ENCODE results near the gene MIF. TPM values are rescaled to one million over a fixed set of nuclear protein-coding genes. Genes with fewer than 3 reads are reported as not detected.
"Not testable (repeated sequence)": the region's sequence is repeated elsewhere in the genome, so short reads cannot be mapped to it uniquely, and the experiment has no call there.

The MIF gene
- total RNA-seq, 2 donors from 2014 or later, result 134 to 156 TPM

DNA sequence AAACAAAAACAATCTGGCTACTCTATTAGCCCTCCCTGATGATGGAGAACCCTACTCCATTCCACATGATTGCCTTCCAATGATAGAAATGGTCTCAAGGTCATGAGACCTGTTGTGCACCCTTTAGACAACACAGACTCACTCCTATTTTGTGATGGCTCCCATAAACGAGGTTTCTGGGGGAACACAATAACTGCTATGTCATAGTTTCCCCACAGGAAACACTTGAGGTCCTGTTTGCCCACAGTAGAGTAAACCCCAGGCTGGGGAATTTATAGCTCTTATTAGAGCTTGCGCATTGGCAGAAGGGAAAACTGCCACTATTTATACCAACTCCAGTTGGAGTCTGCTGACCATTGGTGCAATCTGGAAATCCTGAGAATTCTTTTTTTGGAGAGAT lies 28.7 kb downstream of the MIF start:
- 62 to 83% methylated on average over 2 of the region's 2 CpGs for WGBS, 2 donors
- DNase-seq (no peak), ATAC-seq (no peak)
- Histone ChIP-seq H3K9me3 (no peaks in the 10 kb centered on the region), H3K4me1 (no peaks in the 10 kb centered on the region), H3K4me3 (no peak overlapping the region), H3K36me3 (replicated peaks in 1 of 2; ENCODE audit: insufficient read depth in 1 of 2, low read depth in 2 of 2) (no peaks in the 10 kb centered on the region), H3K27ac (no peak overlapping the region), H3K27me3 (no peaks in the 10 kb centered on the region)
- intact Hi-C loops (cut with DNase I), result no loop called here
- TF ChIP-seq POLR2A (IDR thresholded peaks at IDR 0.05), result no peak
- TF ChIP-seq, protein P1, sequence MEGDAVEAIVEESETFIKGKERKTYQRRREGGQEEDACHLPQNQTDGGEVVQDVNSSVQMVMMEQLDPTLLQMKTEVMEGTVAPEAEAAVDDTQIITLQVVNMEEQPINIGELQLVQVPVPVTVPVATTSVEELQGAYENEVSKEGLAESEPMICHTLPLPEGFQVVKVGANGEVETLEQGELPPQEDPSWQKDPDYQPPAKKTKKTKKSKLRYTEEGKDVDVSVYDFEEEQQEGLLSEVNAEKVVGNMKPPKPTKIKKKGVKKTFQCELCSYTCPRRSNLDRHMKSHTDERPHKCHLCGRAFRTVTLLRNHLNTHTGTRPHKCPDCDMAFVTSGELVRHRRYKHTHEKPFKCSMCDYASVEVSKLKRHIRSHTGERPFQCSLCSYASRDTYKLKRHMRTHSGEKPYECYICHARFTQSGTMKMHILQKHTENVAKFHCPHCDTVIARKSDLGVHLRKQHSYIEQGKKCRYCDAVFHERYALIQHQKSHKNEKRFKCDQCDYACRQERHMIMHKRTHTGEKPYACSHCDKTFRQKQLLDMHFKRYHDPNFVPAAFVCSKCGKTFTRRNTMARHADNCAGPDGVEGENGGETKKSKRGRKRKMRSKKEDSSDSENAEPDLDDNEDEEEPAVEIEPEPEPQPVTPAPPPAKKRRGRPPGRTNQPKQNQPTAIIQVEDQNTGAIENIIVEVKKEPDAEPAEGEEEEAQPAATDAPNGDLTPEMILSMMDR (IDR thresholded peaks at IDR 0.05), result no peak

DNA sequence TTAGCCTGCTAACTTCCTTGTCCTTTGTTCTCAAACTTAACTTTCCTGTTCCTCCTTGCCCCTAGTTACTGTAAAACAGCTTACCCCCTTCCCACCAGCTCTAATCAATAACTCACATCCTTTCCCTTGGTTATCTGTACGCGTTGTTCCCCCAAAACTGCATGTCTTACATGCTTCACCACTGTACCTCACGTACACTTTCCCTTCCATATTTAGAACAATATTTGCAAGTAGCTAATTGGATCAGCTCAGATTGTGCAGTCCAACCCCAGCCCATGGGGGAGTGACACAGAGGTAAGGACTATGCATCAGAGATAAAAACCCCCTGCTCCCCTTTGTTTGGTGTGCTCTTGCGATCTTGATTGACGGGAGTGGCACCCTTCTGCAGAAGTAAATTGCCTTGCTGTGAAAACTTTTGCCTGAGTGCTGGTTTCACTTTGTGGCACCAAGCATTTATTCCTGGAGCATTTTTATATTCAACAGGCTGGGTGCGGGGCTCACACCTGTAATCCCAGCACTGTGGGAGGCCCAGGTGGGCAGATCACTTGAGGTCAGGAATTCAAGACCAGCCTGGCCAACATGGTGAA lies 30.9 kb downstream of the MIF start:
- DNase-seq, result no peak
- H3K9me3 ChIP-seq, result no peaks in the 10 kb centered on the region
- 69 to 98% methylated on average over 5 to 6 of the region's 6 CpGs for WGBS, 2 donors
- no peak overlapping the region for H3K27ac ChIP-seq
- no peaks in the 10 kb centered on the region for H3K36me3 ChIP-seq (replicated peaks in 1 of 2; ENCODE audit: insufficient read depth in 1 of 2, low read depth in 2 of 2)
- no peaks in the 10 kb centered on the region for H3K27me3 ChIP-seq
- no peak for ATAC-seq
- no peaks in the 10 kb centered on the region for H3K4me1 ChIP-seq
- no peak overlapping the region for H3K4me3 ChIP-seq
- TF ChIP-seq, protein P1 (IDR thresholded peaks at IDR 0.05), result no peak
- TF ChIP-seq POLR2A (IDR thresholded peaks at IDR 0.05), result no peak
- intact Hi-C loops (cut with DNase I), result loop anchor here (5.0 kb wide), 1 partner anchor 47 kb away; the partner anchor contains the start of gene DDT

DNA sequence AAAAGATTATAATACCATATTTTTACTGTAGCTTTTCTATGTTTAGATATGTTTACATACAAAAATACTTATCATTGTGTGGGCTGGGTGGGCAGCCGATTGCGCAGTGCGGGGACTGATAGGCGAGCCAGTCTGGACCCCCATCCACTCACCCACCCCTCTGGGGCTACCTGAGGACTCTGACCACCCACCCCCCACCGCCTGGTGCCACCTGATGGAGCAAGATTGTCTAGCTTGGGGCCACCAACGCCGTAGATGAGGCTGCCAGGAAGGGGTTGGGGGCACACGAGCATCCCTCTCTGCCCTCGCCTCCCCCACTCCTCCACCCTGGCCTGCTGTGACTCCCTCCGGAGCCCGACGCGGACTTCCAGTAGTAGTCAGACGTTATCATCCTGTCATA lies 32.4 kb downstream of the MIF start:
- Histone ChIP-seq H3K4me3 (no peak overlapping the region), H3K9me3 (no peaks in the 10 kb centered on the region), H3K36me3 (replicated peaks in 1 of 2; ENCODE audit: insufficient read depth in 1 of 2, low read depth in 2 of 2) (no peaks in the 10 kb centered on the region), H3K4me1 (no peaks in the 10 kb centered on the region), H3K27ac (no peak overlapping the region), H3K27me3 (no peaks in the 10 kb centered on the region)
- WGBS, 2 donors, result 67 to 74% methylated on average over 14 of the region's 14 CpGs
- intact Hi-C loops (cut with DNase I), result loop anchor here (5.0 kb wide), 1 partner anchor 46 kb away; the partner anchor contains the start of gene DDT
- no peak for ATAC-seq
- TF ChIP-seq, protein P1 (IDR thresholded peaks at IDR 0.05), result no peak
- TF ChIP-seq POLR2A (IDR thresholded peaks at IDR 0.05), result no peak
- no peak for DNase-seq

DNA sequence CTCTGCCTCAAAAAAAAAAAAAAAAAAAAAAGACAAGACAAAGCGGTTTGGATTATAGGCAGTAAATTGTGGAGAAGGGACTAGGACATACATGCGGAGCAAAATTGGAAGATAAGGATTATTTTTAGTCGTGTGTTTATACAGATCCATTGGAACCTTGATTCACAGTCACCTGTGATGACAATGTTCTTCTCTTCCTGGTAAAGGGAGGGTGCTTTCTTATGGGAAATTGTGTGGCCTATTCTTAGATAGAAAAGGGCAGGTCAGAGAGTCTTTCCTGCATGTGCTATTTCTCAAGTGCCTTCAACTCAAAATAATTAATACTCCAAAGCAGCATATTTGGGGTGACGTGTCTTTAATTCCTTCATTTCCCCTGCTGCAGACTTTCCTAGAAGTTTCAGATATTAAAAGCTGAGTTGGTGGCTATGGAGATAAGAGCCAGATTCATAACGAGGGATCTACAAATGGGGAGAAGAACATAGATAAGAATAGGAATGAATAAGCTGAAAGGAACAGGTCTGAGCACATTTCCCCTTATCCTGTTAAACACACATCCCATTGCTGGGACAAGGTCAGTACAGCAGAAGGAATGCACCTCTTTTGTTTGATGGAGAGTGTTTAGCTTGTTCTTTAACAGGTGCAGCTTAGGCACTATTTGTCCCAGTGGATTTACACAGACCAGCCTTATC lies 44.3 kb downstream of the MIF start:
- H3K27me3 ChIP-seq, result no peaks in the 10 kb centered on the region
- no peaks in the 10 kb centered on the region for H3K9me3 ChIP-seq
- no peak for TF ChIP-seq POLR2A (IDR thresholded peaks at IDR 0.05)
- TF ChIP-seq, protein P1 (IDR thresholded peaks at IDR 0.05), result no peak
- H3K4me1 ChIP-seq, result no peaks in the 10 kb centered on the region
- H3K27ac ChIP-seq, result no peak overlapping the region
- DNase-seq, result no peak
- no peaks in the 10 kb centered on the region for H3K36me3 ChIP-seq (replicated peaks in 1 of 2; ENCODE audit: insufficient read depth in 1 of 2, low read depth in 2 of 2)
- H3K4me3 ChIP-seq, result no peak overlapping the region
- intact Hi-C loops (cut with DNase I), result no loop called here
- 32 to 59% methylated on average over 4 to 5 of the region's 5 CpGs for WGBS, 2 donors
- ATAC-seq, result no peak

DNA sequence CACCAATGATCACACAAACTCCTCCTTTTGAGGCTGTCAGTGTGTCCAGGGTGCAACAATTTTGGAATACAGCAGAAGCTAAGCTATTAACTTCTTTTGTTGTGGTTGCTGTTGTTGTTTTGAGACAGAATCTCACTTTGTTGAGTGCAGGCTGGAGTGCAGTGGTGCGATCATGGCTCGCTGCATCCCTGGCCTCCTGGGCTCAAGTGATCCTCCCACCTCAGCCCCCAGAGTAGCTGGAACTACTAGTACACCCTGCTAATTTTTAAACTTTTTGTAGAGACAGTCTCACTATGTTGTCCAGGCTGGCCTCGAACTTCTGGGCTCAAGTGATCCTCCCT lies 44.8 kb downstream of the MIF start:
- ATAC-seq, result no peak
- no peaks in the 10 kb centered on the region for H3K4me1 ChIP-seq
- H3K36me3 ChIP-seq (replicated peaks in 1 of 2; ENCODE audit: insufficient read depth in 1 of 2, low read depth in 2 of 2), result no peaks in the 10 kb centered on the region
- H3K9me3 ChIP-seq, result no peaks in the 10 kb centered on the region
- no peaks in the 10 kb centered on the region for H3K27me3 ChIP-seq
- H3K27ac ChIP-seq, result no peak overlapping the region
- intact Hi-C loops (cut with DNase I), result no loop called here
- TF ChIP-seq POLR2A (IDR thresholded peaks at IDR 0.05), result no peak
- TF ChIP-seq, protein P1 (IDR thresholded peaks at IDR 0.05), result no peak
- no peak overlapping the region for H3K4me3 ChIP-seq
- no peak for DNase-seq
- 67 to 71% methylated on average over 3 of the region's 3 CpGs for WGBS, 2 donors

DNA sequence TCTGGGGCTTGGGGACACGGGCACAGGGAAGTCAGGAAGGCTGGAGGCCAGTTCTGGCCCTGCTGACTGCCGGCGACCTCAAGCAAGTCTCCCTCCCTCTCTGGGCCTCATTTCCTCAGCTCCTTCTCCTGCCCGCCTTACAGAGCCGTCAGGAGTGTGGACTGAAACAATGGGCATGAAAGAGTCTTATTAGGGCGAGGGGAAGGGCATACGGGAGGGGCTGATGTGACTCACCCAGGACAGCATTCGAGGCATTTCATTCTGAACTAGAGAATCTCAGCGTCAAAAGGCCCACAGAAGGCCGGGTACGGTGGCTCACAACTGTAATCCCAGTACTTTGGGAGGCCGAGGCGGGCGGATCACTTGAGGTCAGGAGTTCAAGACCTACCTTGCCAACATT lies 46.0 kb downstream of the MIF start:
- H3K4me1 ChIP-seq; H3K9me3 ChIP-seq; H3K27ac ChIP-seq; intact Hi-C loops (cut with DNase I); H3K27me3 ChIP-seq; H3K4me3 ChIP-seq; ATAC-seq; DNase-seq; H3K36me3 ChIP-seq (replicated peaks in 1 of 2; ENCODE audit: insufficient read depth in 1 of 2, low read depth in 2 of 2): not testable (repeated sequence)
- WGBS, 2 donors, result no CpG with 5 or more reads among the region's 14 CpGs
